Panc1 (cell line): ENCODE data around the gene ETNPPL. TPM values are rescaled to one million over a fixed set of nuclear protein-coding genes. Genes with fewer than 3 reads are reported as not detected.

Experiments
- ATAC-seq: fragments of 200-7000 bp; cut with Tn5 transposase; 2 replicates; pipeline ENCODE4 v1.9.1; 2020; ENCODE audit warnings: mild to moderate bottlenecking, moderate library complexity
- BruUV-seq: library from RNA; stranded (reverse); fragments of 400-500 nt; replicated peaks from 2 replicates; lab custom pipeline; 2021; lab: Mats Ljungman, UMichigan
- CTCF ChIA-PET: fragments of 300-600 bp; sonication (Branson Sonifier 250); formaldehyde crosslinking; loops from one replicate; lab custom pipeline; 2022; ENCODE audit warnings: antibody characterized with exemption; lab: Charles Lee
- POLR2A ChIA-PET: fragments of 300-600 bp; sonication (Branson Sonifier 250); formaldehyde crosslinking; loops from one replicate; lab custom pipeline; 2022; ENCODE audit warnings: antibody characterized with exemption; lab: Charles Lee
- DNase-seq: peaks from one replicate; pipeline ENCODE4 v3.0.0-alpha.2; 2010; ENCODE audit warnings: low read depth, low spot score
- H3K27ac ChIP-seq: 2 replicates; pipeline ENCODE4 v1.5.1; 2011; ENCODE audit warnings: mild to moderate bottlenecking, low read length, inconsistent platforms
- H3K27me3 ChIP-seq: fragments of 200-500 bp; sonication (Bioruptor generic); 2 replicates; pipeline ENCODE4 v1.6.0; 2014; ENCODE audit warnings: low read length, inconsistent platforms; ENCODE audit not compliant: control insufficient read depth, insufficient read depth
- H3K36me3 ChIP-seq: fragments of 200-500 bp; sonication (Bioruptor generic); 2 replicates; pipeline ENCODE4 v1.5.1; 2014; ENCODE audit warnings: inconsistent platforms, mild to moderate bottlenecking, low read length, moderate library complexity; ENCODE audit not compliant: control insufficient read depth, insufficient read depth
- H3K4me1 ChIP-seq: 2 replicates; pipeline ENCODE4 v1.5.1; 2011; ENCODE audit warnings: inconsistent platforms, mild to moderate bottlenecking, low read length, moderate library complexity; ENCODE audit not compliant: control insufficient read depth, insufficient read depth
- H3K4me3 ChIP-seq, 2 experiments: 2 replicates each; pipeline ENCODE4 v1.5.1; 2011 to 2012; ENCODE audit warnings: low read depth in 2 of 2, low read length in 2 of 2, mild to moderate bottlenecking in 2 of 2, inconsistent platforms in 1 of 2, moderate library complexity in 1 of 2
- H3K9me3 ChIP-seq: fragments of 200-500 bp; sonication (Bioruptor generic); 2 replicates; pipeline ENCODE4 v1.5.1; 2014; ENCODE audit warnings: low read depth, mild to moderate bottlenecking, inconsistent platforms, low read length, moderate library complexity; ENCODE audit not compliant: control insufficient read depth, insufficient read depth
- POLR2AphosphoS5 ChIP-seq: IDR thresholded peaks from 2 replicates; pipeline ENCODE4 v1.6.1; 2012; ENCODE audit warnings: mild to moderate bottlenecking, low read depth, low read length, moderate library complexity
- SIN3A ChIP-seq: IDR thresholded peaks from 2 replicates; pipeline ENCODE4 v1.6.1; 2012; ENCODE audit warnings: low read depth, mild to moderate bottlenecking, low read length, moderate library complexity, borderline replicate concordance; ENCODE audit not compliant: insufficient read depth
- TCF7L2 ChIP-seq: IDR thresholded peaks from 2 replicates; pipeline ENCODE4 v1.6.1; 2011; ENCODE audit warnings: mild to moderate bottlenecking, low read depth, low read length, inconsistent platforms
- in situ Hi-C: cut with HindIII; loops from 2 replicates; pipeline ENCODE4 v1.10.0; 2016; ENCODE audit warnings: low sequenced_read_pairs, low pct_unique_long_range_greater_than_20kb
- intact Hi-C: fragments of 100-400 bp; cut with micrococcal nuclease; formaldehyde crosslinking; loops from one replicate; pipeline ENCODE4 v1.10.0; 2022; ENCODE audit not compliant: unreplicated experiment
- total RNA-seq: library from RNA; stranded (reverse); gene quantifications from one replicate; pipeline ENCODE4 v1.2.1, GENCODE V29; 2021; ENCODE audit not compliant: unreplicated experiment
- TF ChIP-seq, protein P1 (sequence below): fragments of 450-650 bp; IDR thresholded peaks from 2 replicates; pipeline ENCODE4 v1.5.1; 2017; ENCODE audit warnings: mild to moderate bottlenecking
- TF ChIP-seq, protein P2 (sequence below), 2 experiments: IDR thresholded peaks; 2 replicates each; pipeline ENCODE4 v1.6.1; 2011 to 2012; ENCODE audit warnings: low read depth in 2 of 2, control low read depth in 1 of 2, low read length in 1 of 2, mild to moderate bottlenecking in 1 of 2, moderate library complexity in 1 of 2; ENCODE audit not compliant: insufficient read depth in 1 of 2

ETNPPL gene
- total RNA-seq, 1 experiment from 2014 or later = not detected

DNA sequence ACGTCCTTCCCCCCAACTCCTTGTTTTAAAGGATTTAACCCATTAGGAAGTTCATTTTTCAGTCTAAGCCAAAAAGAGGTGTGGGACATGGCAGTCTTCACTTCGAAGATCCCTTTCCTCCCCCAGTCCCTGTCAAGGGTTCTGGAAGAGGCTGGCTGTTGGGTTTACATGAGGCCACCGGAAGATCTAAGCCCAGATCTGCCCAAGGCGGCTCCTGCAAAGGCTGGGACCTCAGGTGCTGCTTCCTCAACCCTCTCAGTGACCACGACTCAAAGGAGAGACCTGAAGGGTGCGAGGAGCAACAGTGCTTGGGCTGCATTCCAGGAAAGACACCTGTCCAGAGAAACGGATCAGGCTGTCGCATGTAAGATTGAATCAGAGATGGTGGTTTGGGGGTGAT lies 23.5 kb upstream of the ETNPPL start:
- DNase-seq (no peak), ATAC-seq (no peak)
- H3K4me3 ChIP-seq = no peak overlapping the region
- in situ Hi-C loops = no loop called here
- no peaks in the 10 kb centered on the region for H3K36me3 ChIP-seq
- no peaks in the 10 kb centered on the region for H3K9me3 ChIP-seq
- intact Hi-C loops = no loop called here
- BruUV-seq = no TSS peak
- H3K27me3 ChIP-seq = no peaks in the 10 kb centered on the region
- H3K27ac ChIP-seq = no peak overlapping the region
- TF ChIP-seq SIN3A = no peak
- TF ChIP-seq, protein P1, sequence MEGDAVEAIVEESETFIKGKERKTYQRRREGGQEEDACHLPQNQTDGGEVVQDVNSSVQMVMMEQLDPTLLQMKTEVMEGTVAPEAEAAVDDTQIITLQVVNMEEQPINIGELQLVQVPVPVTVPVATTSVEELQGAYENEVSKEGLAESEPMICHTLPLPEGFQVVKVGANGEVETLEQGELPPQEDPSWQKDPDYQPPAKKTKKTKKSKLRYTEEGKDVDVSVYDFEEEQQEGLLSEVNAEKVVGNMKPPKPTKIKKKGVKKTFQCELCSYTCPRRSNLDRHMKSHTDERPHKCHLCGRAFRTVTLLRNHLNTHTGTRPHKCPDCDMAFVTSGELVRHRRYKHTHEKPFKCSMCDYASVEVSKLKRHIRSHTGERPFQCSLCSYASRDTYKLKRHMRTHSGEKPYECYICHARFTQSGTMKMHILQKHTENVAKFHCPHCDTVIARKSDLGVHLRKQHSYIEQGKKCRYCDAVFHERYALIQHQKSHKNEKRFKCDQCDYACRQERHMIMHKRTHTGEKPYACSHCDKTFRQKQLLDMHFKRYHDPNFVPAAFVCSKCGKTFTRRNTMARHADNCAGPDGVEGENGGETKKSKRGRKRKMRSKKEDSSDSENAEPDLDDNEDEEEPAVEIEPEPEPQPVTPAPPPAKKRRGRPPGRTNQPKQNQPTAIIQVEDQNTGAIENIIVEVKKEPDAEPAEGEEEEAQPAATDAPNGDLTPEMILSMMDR = no peak
- TF ChIP-seq, protein P2, sequence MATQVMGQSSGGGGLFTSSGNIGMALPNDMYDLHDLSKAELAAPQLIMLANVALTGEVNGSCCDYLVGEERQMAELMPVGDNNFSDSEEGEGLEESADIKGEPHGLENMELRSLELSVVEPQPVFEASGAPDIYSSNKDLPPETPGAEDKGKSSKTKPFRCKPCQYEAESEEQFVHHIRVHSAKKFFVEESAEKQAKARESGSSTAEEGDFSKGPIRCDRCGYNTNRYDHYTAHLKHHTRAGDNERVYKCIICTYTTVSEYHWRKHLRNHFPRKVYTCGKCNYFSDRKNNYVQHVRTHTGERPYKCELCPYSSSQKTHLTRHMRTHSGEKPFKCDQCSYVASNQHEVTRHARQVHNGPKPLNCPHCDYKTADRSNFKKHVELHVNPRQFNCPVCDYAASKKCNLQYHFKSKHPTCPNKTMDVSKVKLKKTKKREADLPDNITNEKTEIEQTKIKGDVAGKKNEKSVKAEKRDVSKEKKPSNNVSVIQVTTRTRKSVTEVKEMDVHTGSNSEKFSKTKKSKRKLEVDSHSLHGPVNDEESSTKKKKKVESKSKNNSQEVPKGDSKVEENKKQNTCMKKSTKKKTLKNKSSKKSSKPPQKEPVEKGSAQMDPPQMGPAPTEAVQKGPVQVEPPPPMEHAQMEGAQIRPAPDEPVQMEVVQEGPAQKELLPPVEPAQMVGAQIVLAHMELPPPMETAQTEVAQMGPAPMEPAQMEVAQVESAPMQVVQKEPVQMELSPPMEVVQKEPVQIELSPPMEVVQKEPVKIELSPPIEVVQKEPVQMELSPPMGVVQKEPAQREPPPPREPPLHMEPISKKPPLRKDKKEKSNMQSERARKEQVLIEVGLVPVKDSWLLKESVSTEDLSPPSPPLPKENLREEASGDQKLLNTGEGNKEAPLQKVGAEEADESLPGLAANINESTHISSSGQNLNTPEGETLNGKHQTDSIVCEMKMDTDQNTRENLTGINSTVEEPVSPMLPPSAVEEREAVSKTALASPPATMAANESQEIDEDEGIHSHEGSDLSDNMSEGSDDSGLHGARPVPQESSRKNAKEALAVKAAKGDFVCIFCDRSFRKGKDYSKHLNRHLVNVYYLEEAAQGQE (IDR thresholded peaks at IDR 0.05; ENCODE audit: insufficient read depth in 1 of 2, low read depth in 2 of 2, low read length in 1 of 2) = no peak
- no peak for TF ChIP-seq POLR2AphosphoS5
- no peak for TF ChIP-seq TCF7L2
- H3K4me1 ChIP-seq = no peaks in the 10 kb centered on the region
- ChIA-PET POLR2A (no interaction called here), CTCF (no interaction called here)

DNA sequence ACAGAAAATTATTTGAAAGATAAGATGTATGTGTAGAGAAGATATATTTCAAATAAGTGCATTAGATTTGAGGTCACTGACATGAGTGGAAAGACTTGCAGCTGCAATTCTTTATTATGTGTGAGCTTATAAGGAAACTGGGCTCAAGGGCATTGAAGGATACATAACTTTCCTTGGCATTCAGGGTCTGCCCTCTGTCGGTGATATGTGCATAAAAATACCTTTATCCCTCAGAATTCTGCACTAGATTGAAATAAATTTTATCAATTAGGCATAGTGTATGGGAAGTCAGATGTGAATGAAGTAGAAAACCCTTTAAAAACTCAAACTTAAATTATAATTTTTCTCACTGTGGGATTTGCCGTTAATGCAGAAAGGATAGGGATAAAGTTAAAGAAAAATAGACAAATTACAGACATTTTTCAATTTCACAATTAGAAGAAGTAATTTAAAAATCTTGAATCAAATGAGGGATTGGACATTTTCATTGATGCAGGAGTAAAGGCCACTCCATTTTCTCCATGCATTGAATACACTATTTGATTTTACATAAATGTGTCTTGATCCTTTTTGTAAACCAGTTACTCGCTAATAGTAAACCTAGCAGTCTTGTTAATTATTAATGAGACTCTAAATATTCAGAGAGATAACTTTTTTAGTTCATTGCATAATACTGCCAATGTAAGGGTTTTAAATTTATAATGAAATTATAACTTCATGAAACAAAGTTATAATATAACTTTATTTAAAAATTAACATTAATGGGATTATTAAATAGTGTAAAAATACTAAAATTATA lies 21.0 kb upstream of the ETNPPL start:
- H3K4me1 ChIP-seq = no peaks in the 10 kb centered on the region
- no peak overlapping the region for H3K4me3 ChIP-seq
- ATAC-seq (no peak), DNase-seq (no peak)
- no TSS peak for BruUV-seq
- no peaks in the 10 kb centered on the region for H3K36me3 ChIP-seq
- H3K9me3 ChIP-seq = no peaks in the 10 kb centered on the region
- ChIA-PET CTCF (interaction anchor here (1.2 kb wide), 1 partner anchor 100 kb away, joined by 3 read pairs; no protein-coding TSS in a partner anchor), POLR2A (no interaction called here)
- in situ Hi-C loops (no loop called here), intact Hi-C loops (loop anchor here (5.0 kb wide), 1 partner anchor 102 kb away; no protein-coding TSS in a partner anchor)
- TF ChIP-seq, protein P1 = no peak; the same call in 1 of the 2 replicates
- no peak for TF ChIP-seq SIN3A
- H3K27me3 ChIP-seq = no peaks in the 10 kb centered on the region
- no peak overlapping the region for H3K27ac ChIP-seq
